ENCODE data around the gene MEIS1. TPM values are rescaled to one million over a fixed set of nuclear protein-coding genes. Genes with fewer than 3 reads are reported as not detected.
A peak's percentile ranks its signal among the peaks of the same experiment; 100 is the strongest.

Gene MEIS1
- polyA plus RNA-seq, 3 donors, result 123 to 148 (median 127) TPM

- DNase-seq (ENCODE audit: extremely low read depth in 1 of 11, low read depth in 9 of 11, low spot score in 4 of 11), result peak in 1 of 11 donors; percentile 32
Observed at GRCh38 chr2:66439812-66440542, 5.1 kb downstream of the MEIS1 start.

- peak in 1 of 11 donors; percentile 33 for DNase-seq (ENCODE audit: extremely low read depth in 1 of 11, low read depth in 9 of 11, low spot score in 4 of 11)
Observed at GRCh38 chr2:66440708-66441497, 6.0 kb downstream of the MEIS1 start.

- peak in 1 of 11 donors; percentile 49 for DNase-seq (ENCODE audit: extremely low read depth in 1 of 11, low read depth in 9 of 11, low spot score in 4 of 11)
Observed at GRCh38 chr2:66441581-66442320, 6.8 kb downstream of the MEIS1 start.

- DNase-seq (ENCODE audit: extremely low read depth in 1 of 11, low read depth in 9 of 11, low spot score in 4 of 11), result no peak
Observed at GRCh38 chr2:66442516-66443185, 7.7 kb downstream of the MEIS1 start.

- peak in 1 of 11 donors; percentile 32 for DNase-seq (ENCODE audit: extremely low read depth in 1 of 11, low read depth in 9 of 11, low spot score in 4 of 11)
Observed at GRCh38 chr2:66443186-66443978, 8.5 kb downstream of the MEIS1 start.

GRCh38 chr2:66443979-66444861 lies 9.3 kb downstream of the MEIS1 start:
- DNase-seq (ENCODE audit: extremely low read depth in 1 of 11, low read depth in 9 of 11, low spot score in 4 of 11), result peak in 1 of 11 donors; percentile 60

- DNase-seq (ENCODE audit: extremely low read depth in 1 of 11, low read depth in 9 of 11, low spot score in 4 of 11), result peak in 1 of 11 donors; percentile 38
Observed at GRCh38 chr2:66445076-66445924, 10.4 kb downstream of the MEIS1 start.

GRCh38 chr2:66445925-66446871 lies 11.3 kb downstream of the MEIS1 start:
- peak in 1 of 11 donors; percentile 39 for DNase-seq (ENCODE audit: extremely low read depth in 1 of 11, low read depth in 9 of 11, low spot score in 4 of 11)

GRCh38 chr2:66446941-66447340 lies 12.0 kb downstream of the MEIS1 start:
- peak in 1 of 11 donors; percentile 32 for DNase-seq (ENCODE audit: extremely low read depth in 1 of 11, low read depth in 9 of 11, low spot score in 4 of 11)

GRCh38 chr2:66447677-66448076 lies 12.8 kb downstream of the MEIS1 start:
- DNase-seq (ENCODE audit: extremely low read depth in 1 of 11, low read depth in 9 of 11, low spot score in 4 of 11), result no peak

GRCh38 chr2:66448136-66448991 lies 13.4 kb downstream of the MEIS1 start:
- peak in 1 of 11 donors; percentile 18 for DNase-seq (ENCODE audit: extremely low read depth in 1 of 11, low read depth in 9 of 11, low spot score in 4 of 11)

GRCh38 chr2:66452214-66452613 lies 17.3 kb downstream of the MEIS1 start:
- no peak for DNase-seq (ENCODE audit: extremely low read depth in 1 of 11, low read depth in 9 of 11, low spot score in 4 of 11)

GRCh38 chr2:66452917-66453316 lies 18.0 kb downstream of the MEIS1 start:
- no peak for DNase-seq (ENCODE audit: extremely low read depth in 1 of 11, low read depth in 9 of 11, low spot score in 4 of 11)

- DNase-seq (ENCODE audit: extremely low read depth in 1 of 11, low read depth in 9 of 11, low spot score in 4 of 11), result no peak
Observed at GRCh38 chr2:66455490-66455889, 20.6 kb downstream of the MEIS1 start.
